Sigmoid colon (tissue), 4 donors: ENCODE data around the gene COL21A1.

Experiments
- CTCF ChIP-seq, 4 experiments: fragments of 450-650 bp in 3 of 4; fragments of 200-600 bp in 1 of 4; IDR thresholded peaks; one replicate each; pipeline ENCODE4 v1.5.1; 2016 to 2019; ENCODE audit warnings: antibody characterized with exemption in 4 of 4, mild to moderate bottlenecking in 3 of 4, moderate library complexity in 2 of 4
- EP300 ChIP-seq, 4 donors: sonication (generic); formaldehyde crosslinking; IDR thresholded peaks; one replicate each; pipeline ENCODE4 v1.6.1; 2017; ENCODE audit warnings: antibody characterized with exemption in 4 of 4
- POLR2A ChIP-seq, 2 donors: fragments of 450-650 bp; IDR thresholded peaks; one replicate each; pipeline ENCODE4 v1.6.1; 2016; ENCODE audit warnings: antibody characterized with exemption in 2 of 2, mild to moderate bottlenecking in 2 of 2, moderate library complexity in 2 of 2
- POLR2AphosphoS5 ChIP-seq, 4 donors: sonication (generic); formaldehyde crosslinking; IDR thresholded peaks; one replicate each; pipeline ENCODE4 v1.6.1; 2017; ENCODE audit warnings: antibody characterized with exemption in 4 of 4

- TF ChIP-seq POLR2AphosphoS5 (IDR thresholded peaks at IDR 0.05) (no peak), CTCF (IDR thresholded peaks at IDR 0.05) (no peak), POLR2A (IDR thresholded peaks at IDR 0.05) (no peak), EP300 (IDR thresholded peaks at IDR 0.05) (no peak)
Observed at GRCh38 chr6:56193846-56194245, 53.5 kb downstream of the COL21A1 start.
